ENCODE results near the gene MACROD2.

Gene MACROD2

GRCh38 chr20:14783766-14784165 is 788.5 kb downstream of the MACROD2 start:
- FAIRE-seq, result no peak

- no peak for FAIRE-seq
Observed at GRCh38 chr20:14785065-14785743, 789.9 kb downstream of the MACROD2 start.

DNA sequence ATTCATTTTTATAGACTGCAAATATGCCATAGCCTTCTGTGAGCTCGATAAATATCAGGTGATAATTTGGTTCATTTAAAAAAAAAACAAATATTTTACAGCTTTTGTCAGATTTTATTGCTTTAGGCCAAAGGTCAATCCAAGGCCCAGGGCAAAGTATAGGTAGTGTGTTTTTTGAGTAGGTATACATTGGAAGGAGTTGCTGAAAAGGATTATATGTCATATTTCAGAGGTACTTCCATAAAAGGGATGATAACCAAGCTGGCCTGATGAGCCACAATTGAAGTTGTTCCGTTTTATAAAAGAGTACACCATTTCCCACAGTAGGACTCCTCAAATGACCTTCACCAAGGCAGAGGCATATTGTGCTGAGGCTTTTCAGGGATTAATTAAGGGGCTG is 794.9 kb downstream of the MACROD2 start:
- FAIRE-seq, result no peak

DNA sequence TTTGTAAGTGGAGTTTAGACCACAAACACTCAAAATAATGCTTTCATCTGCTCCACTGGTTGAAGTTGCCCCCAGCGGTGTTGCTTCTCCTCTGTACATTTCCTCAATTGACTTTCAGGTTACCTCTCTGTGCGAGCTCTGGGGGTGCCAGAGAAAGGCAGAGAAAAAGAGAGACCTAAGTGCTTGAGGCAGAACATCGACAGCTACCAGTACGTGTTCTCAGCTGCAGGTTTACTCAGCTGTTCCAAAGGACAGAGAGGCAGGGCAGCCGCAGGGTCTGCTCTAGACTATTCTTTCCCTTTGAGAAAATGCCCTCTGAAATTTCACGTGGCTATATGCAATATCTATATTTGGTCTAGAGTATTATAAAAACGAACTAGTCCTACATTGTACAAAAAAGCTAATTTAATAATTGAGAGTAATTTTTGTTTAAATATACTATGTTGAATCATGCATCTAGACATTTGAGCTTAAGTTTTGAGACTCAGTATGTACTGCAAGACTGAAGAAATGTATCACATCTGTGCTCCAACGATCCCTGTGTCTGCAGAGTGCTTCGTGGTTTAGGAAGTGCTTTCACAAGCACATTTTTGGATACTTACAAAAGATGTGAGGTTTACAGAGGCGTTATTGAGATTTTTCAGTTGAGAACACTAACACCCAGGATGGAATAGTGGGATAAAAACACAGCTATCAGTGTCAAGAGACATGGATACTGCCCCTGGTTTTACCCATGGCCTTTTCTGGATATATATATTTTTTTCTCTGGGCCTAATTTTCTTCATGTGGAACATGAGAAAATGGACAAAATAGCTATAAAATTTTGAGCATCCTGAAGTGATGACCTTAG is 795.7 kb downstream of the MACROD2 start:
- FAIRE-seq, result no peak

- no peak for FAIRE-seq
Observed at GRCh38 chr20:14792915-14793314, 797.6 kb downstream of the MACROD2 start.

DNA sequence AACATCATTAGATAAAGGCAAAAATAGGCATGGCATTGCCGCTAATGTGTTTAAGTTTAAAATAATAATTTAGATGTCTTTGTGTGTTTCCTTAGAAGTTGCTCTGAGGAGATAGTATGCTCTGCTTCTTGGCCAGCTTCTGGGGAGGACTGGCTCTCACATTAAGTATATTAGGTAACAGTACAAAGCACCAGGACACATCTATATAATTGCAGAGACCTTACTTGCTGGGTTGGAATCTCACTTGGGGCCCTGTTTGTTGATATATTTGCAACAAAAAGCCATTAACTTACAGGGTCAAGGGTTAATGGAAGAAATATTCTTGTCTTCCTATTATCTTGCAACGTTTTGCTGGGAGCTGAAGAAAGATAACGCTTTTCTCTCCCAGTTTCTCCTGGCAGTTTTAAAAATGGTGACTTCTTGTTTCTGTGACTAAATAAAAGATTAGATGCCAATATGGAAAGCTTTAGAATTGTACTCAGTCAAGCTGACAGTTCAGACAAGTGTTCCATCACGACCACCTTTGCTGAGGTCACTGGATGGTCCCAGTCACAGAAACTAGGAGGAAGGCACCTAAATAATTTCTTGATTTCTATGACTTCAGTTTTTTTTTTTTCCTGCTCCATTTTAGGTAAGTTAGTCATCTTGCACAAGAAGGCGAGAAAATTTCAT is 804.4 kb downstream of the MACROD2 start:
- no peak for FAIRE-seq

DNA sequence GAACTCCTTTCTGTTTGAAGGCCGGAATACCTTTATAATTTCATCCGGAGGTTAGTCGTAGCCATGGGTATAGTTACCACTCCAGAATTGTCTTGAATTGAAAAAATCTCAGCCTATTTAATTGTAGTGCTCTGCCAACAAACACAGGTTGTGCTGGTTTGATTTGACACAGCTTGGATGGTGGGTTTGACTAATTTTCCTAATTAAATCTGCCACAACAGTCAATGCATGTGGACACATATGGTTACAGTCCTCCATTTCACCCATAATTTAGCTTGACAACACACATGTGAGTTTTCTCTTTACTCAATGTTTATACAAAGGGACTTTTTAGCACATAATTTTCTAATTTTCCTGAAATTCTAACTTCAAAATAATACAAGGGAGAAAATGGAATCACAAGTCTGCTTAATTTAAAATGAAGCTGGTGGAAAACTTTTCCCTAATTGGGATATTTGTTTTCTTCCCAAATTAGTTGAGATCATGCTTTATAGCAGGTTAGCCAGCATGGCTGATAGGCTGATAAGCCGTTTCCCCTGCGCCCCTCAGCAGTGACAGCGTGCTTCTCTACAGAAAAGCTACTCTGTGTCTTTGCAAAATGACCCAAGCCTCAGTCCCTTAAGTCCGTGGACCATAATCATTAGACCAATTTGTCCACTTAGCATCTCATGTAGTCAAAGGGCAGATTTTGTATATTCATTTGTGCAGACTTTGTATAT is 805.5 kb downstream of the MACROD2 start:
- no peak for FAIRE-seq

DNA sequence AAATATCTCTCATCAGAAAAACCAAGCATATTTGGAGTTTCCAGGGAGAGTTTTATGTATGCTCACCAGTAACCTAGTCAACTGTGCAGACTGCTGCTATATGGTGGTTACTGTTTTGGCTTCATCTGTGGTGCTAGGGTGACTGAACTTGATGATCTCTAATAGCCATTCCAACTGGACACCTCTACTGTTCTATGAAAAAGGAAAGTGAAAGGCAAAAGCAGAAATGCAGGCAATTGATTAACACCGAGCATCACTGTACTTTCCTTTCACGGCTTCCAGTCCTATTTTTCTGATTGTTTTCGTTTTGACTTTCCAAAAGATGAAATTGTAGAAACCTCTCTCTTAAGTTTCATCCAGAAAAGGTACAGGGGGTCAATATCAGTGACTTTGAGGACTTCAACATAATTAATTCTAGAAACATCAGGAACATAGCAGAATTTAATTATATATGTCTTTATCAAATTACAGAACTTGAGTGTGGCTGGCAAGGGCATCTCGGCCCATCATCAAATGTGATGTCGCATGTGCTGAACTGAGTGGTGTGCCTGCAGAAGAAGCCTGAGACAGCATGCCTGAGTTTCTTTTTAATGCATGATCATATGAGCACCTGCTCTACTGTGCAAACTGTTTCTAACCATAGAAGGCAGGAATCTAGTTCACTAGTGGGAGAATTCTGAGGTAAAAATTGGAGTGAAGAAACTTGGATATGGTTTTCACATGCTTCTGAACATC is 806.4 kb downstream of the MACROD2 start:
- FAIRE-seq, result no peak

GRCh38 chr20:14807224-14807623 is 811.9 kb downstream of the MACROD2 start:
- FAIRE-seq, result no peak

DNA sequence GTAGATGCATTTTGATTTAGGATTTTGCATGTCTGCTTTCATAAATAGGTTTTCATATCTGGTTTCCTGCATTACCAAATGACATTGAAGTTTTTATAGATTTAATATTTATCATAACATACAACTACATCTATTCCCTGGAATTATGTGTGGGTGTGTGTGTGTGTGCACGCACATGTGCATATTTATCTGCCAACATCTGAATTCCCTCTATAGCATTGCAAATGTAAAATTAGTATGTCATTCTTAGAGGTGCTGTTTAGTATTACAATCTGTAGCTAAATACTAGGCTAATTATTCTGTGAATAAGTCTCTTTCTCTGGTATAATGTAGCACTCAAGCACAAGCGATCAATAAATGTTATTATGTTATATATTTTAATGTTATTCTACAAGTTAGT is 820.0 kb downstream of the MACROD2 start:
- no peak for FAIRE-seq

- no peak for FAIRE-seq
Observed at GRCh38 chr20:14816471-14816870, 821.2 kb downstream of the MACROD2 start.

DNA sequence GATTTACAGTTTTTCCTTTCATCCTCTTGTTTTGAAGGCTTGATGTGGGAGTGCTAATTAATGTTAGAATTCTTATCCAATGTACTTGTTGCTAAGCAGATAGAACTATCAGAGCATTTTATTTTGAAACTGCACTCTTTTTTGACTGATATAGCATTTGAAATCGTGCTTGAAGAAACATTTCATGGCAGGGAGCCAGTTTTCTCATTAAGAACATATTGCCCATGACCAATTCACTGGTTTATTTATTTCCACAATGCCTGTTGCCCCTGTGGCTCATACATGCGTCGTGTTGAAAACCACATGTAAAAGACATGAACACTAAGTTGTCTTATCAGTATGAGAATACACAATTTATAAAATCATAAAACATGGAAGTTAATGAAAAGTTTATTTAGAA is 821.8 kb downstream of the MACROD2 start:
- FAIRE-seq, result no peak

DNA sequence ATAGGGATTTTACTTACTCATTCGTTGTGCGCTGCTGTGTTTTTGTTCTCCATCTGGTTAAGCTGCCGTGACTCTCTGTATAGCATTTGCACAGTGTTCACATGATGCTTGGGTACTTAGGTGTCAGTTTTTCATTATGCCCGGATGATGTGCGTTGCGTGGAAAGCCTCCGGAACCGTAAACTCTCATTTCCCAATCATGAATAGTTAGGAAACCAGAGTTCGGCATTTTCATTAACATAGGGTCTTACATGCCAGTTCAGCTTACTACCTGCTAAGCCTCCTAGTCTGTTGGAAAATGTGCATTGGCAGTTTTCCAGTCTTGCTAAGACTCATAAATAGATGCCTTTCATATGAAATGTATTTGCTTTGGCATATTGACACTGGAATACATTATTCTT is 825.5 kb downstream of the MACROD2 start:
- FAIRE-seq, result no peak

GRCh38 chr20:14821251-14821650 is 825.9 kb downstream of the MACROD2 start:
- FAIRE-seq, result no peak

DNA sequence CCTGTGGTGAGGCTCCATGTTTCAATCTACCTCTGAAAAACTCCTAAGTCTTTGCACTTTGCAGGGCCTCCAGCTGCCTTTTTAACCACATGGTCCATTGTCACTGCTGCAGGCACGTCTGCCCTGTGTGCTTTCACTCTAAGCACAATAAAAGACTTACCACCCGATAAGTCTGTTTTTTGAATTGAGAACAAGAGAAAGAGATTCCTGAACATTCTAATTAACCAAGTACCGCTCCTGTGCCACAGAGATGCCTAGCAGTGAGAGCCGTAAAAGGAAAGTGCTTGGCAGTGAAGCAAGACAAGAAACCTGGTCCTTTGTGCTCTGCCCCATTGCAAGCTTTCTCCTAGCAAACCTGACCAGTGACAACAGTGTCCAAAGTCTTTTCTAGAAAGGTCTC is 829.7 kb downstream of the MACROD2 start:
- no peak for FAIRE-seq

GRCh38 chr20:14826543-14827313 is 831.4 kb downstream of the MACROD2 start:
- no peak for FAIRE-seq

- FAIRE-seq, result no peak
Observed at GRCh38 chr20:14828459-14828858, 833.1 kb downstream of the MACROD2 start.

DNA sequence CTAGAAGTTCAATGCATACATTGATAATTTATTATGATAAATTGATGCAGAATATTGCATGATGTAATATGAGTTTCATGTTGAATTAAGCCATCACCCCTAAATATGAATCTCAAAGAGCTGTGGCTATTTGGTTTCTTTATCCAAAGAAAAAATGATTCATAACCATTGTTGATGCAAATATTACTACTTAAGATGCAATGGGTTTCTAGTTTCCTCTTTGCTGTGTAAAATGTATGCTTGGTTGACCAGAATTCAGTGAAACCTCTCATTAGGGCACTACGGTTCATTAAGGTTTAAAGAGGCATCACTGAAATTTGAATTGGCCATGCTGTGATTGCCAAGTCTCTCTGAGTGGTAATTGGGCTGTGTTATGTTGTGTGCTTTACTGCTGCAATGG is 834.6 kb downstream of the MACROD2 start:
- no peak for FAIRE-seq

GRCh38 chr20:14830466-14830865 is 835.1 kb downstream of the MACROD2 start:
- no peak for FAIRE-seq

DNA sequence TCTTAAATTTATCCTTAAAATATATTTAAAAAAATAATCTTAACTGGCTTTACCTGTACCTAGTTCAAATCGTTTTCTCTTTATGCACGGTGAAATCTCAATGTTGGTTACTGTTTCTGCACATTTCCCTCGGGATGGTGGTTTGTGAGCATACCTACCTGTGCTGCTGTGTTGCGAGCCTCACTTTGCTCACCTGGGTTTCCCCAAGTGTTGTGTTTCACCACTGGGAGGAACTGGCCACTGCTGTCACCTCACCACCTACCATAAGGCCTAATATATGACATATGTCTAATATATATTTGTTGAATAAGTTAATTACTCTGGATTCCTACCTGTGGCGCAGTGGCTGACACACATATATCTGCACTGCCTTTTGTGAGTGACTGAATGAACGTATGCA is 835.6 kb downstream of the MACROD2 start:
- FAIRE-seq, result no peak

- FAIRE-seq, result no peak
Observed at GRCh38 chr20:14832630-14833029, 837.3 kb downstream of the MACROD2 start.

All from TTC549 (cell line).